ENCODE data around the gene MRFAP1.
"Not testable (repeated sequence)": the region's sequence is repeated elsewhere in the genome, so short reads cannot be mapped to it uniquely, and the experiment has no call there.

Gene MRFAP1

GRCh38 chr4:6671648-6672047 is 31.2 kb downstream of the MRFAP1 start:
- Histone ChIP-seq H3K9me3 (replicated peaks; ENCODE audit: insufficient read depth, low read length) (no peaks in the 10 kb centered on the region), H3K9ac (ENCODE audit: low read length) (no peak overlapping the region), H2AFZ (ENCODE audit: low read length) (no peak overlapping the region), H3K27me3 (replicated peaks; ENCODE audit: insufficient read depth, low read length) (peaks cover 12% of the 10 kb centered on the region; the same call in 1 of the 2 replicates), H3K27ac (ENCODE audit: low read length) (no peak overlapping the region), H3K9me2 (replicated peaks; ENCODE audit: insufficient read depth, low read length) (no peaks in the 10 kb centered on the region), H3K79me2 (ENCODE audit: low read length) (peaks cover 18% of the 10 kb centered on the region), H3K4me2 (ENCODE audit: low read depth, low read length) (no peak overlapping the region), H3K36me3 (replicated peaks; ENCODE audit: insufficient read depth, low read length) (no peaks in the 10 kb centered on the region), H4K20me1 (ENCODE audit: insufficient read depth, low read length) (no peaks in the 10 kb centered on the region), H3K4me3 (ENCODE audit: low read length) (no peak overlapping the region), H3F3A (ENCODE audit: insufficient read depth, low read length) (no peaks in the 10 kb centered on the region), H3K4me1 (ENCODE audit: low read length) (peaks cover 5% of the 10 kb centered on the region; the same call in 1 of the 2 replicates)
- DNase-seq = no peak
- TF ChIP-seq CTCF (IDR thresholded peaks at IDR 0.05; ENCODE audit: low read length) = no peak
- TF ChIP-seq EZH2phosphoT487 (IDR thresholded peaks at IDR 0.05; ENCODE audit: low read length) = no peak
- no peak for TF ChIP-seq EZH2 (optimal IDR thresholded peaks at IDR 0.05; ENCODE audit: low read depth, low read length)

GRCh38 chr4:6672131-6672530 is 31.6 kb downstream of the MRFAP1 start:
- no peak overlapping the region for H3K27ac ChIP-seq (ENCODE audit: low read length)
- peaks cover 12% of the 10 kb centered on the region; the same call in 1 of the 2 replicates for H3K27me3 ChIP-seq (replicated peaks; ENCODE audit: insufficient read depth, low read length)
- H3K9me2 ChIP-seq (replicated peaks; ENCODE audit: insufficient read depth, low read length) = no peaks in the 10 kb centered on the region

GRCh38 chr4:6672541-6673190 is 32.2 kb downstream of the MRFAP1 start:
- H3K4me1 ChIP-seq (ENCODE audit: low read length); H3K4me2 ChIP-seq (ENCODE audit: low read depth, low read length); H3K4me3 ChIP-seq (ENCODE audit: low read length); H2AFZ ChIP-seq (ENCODE audit: low read length); H3K27me3 ChIP-seq (replicated peaks; ENCODE audit: insufficient read depth, low read length); H3K9me3 ChIP-seq (replicated peaks; ENCODE audit: insufficient read depth, low read length); H3K9ac ChIP-seq (ENCODE audit: low read length); DNase-seq; H3K27ac ChIP-seq (ENCODE audit: low read length); H4K20me1 ChIP-seq (ENCODE audit: insufficient read depth, low read length); H3K36me3 ChIP-seq (replicated peaks; ENCODE audit: insufficient read depth, low read length); H3K9me2 ChIP-seq (replicated peaks; ENCODE audit: insufficient read depth, low read length); H3F3A ChIP-seq (ENCODE audit: insufficient read depth, low read length): not testable (repeated sequence)
- H3K79me2 ChIP-seq (ENCODE audit: low read length) = peaks cover 18% of the 10 kb centered on the region

More at GRCh38 chr4:6672131-6672530, 31.6 kb downstream of the MRFAP1 start:
- Histone ChIP-seq H3K36me3 (replicated peaks; ENCODE audit: insufficient read depth, low read length) (no peaks in the 10 kb centered on the region), H3K4me2 (ENCODE audit: low read depth, low read length) (no peak overlapping the region), H3K9ac (ENCODE audit: low read length) (no peak overlapping the region), H2AFZ (ENCODE audit: low read length) (no peak overlapping the region), H3F3A (ENCODE audit: insufficient read depth, low read length) (no peaks in the 10 kb centered on the region), H3K4me3 (ENCODE audit: low read length) (no peak overlapping the region), H3K4me1 (ENCODE audit: low read length) (peaks cover 5% of the 10 kb centered on the region; the same call in 1 of the 2 replicates), H4K20me1 (ENCODE audit: insufficient read depth, low read length) (no peaks in the 10 kb centered on the region), H3K9me3 (replicated peaks; ENCODE audit: insufficient read depth, low read length) (no peaks in the 10 kb centered on the region), H3K79me2 (ENCODE audit: low read length) (peaks cover 18% of the 10 kb centered on the region)
- no peak for TF ChIP-seq CTCF (IDR thresholded peaks at IDR 0.05; ENCODE audit: low read length)
- no peak for TF ChIP-seq EZH2phosphoT487 (IDR thresholded peaks at IDR 0.05; ENCODE audit: low read length)
- no peak for TF ChIP-seq EZH2 (optimal IDR thresholded peaks at IDR 0.05; ENCODE audit: low read depth, low read length)
- no peak for DNase-seq

- Histone ChIP-seq H3K9ac (ENCODE audit: low read length) (peak overlapping the region; percentile 15; the same call in 1 of the 2 replicates), H3K27ac (ENCODE audit: low read length) (peak overlapping the region; percentile 37; the same call in 1 of the 2 replicates), H3K4me3 (ENCODE audit: low read length) (peak overlapping the region; percentile 68; the same call in 1 of the 2 replicates), H2AFZ (ENCODE audit: low read length) (peak overlapping the region; percentile 53), H3K4me2 (ENCODE audit: low read depth, low read length) (peak overlapping the region; percentile 83; the same call in 1 of the 2 replicates), H3K79me2 (ENCODE audit: low read length) (peaks cover 18% of the 10 kb centered on the region)
- H3K36me3 ChIP-seq (replicated peaks; ENCODE audit: insufficient read depth, low read length); H3K9me2 ChIP-seq (replicated peaks; ENCODE audit: insufficient read depth, low read length); H3K27me3 ChIP-seq (replicated peaks; ENCODE audit: insufficient read depth, low read length); H4K20me1 ChIP-seq (ENCODE audit: insufficient read depth, low read length); H3K4me1 ChIP-seq (ENCODE audit: low read length); H3K9me3 ChIP-seq (replicated peaks; ENCODE audit: insufficient read depth, low read length); H3F3A ChIP-seq (ENCODE audit: insufficient read depth, low read length): not testable (repeated sequence)
- DNase-seq = peak; percentile 19
Observed at GRCh38 chr4:6673191-6673659, 32.7 kb downstream of the MRFAP1 start.
